Endothelial cell of umbilical vein (primary cell): ENCODE results near the gene MXD4. TPM values are rescaled to one million over a fixed set of nuclear protein-coding genes. Genes with fewer than 3 reads are reported as not detected.

Experiments used
- BruUV-seq: library from RNA; stranded (reverse); fragments of 400-500 nt; replicated peaks from 2 replicates; lab custom pipeline; 2021; lab: Mats Ljungman, UMichigan
- CTCF ChIA-PET: fragments of 300-600, 350-600 bp; sonication (Branson Sonifier 250); formaldehyde crosslinking; loops from one replicate; lab custom pipeline; 2021; ENCODE audit warnings: antibody characterized with exemption, inconsistent platforms; lab: Charles Lee
- POLR2A ChIA-PET: fragments of 300-600, 350-600 bp; sonication (Branson Sonifier 250); formaldehyde crosslinking; loops from one replicate; lab custom pipeline; 2021; ENCODE audit warnings: antibody characterized with exemption, inconsistent platforms; lab: Charles Lee
- DNase-seq: peaks from one replicate; pipeline ENCODE4 v3.0.0-alpha.2; 2011; ENCODE audit warnings: low read depth, low spot score
- FAIRE-seq: peaks from 2 replicates; lab custom pipeline; 2011; peaks lifted over from hg19 to GRCh38; lab: Jason Lieb, UNC
- H2AFZ ChIP-seq: 2 replicates; pipeline ENCODE4 v1.6.0; 2012; ENCODE audit warnings: low read depth, low read length, control low read depth, inconsistent platforms
- H3K27ac ChIP-seq: 2 replicates; pipeline ENCODE4 v1.5.1; 2011; ENCODE audit warnings: low read depth, mild to moderate bottlenecking, control low read depth, low read length, moderate library complexity; ENCODE audit not compliant: insufficient read depth
- H3K27me3 ChIP-seq, 2 experiments: 2 replicates each; pipeline versions ENCODE4 v1.6.0 to v1.6.1; 2011; ENCODE audit warnings: low read length in 2 of 2, mixed read lengths in 1 of 2; ENCODE audit not compliant: control insufficient read depth in 2 of 2, insufficient read depth in 2 of 2
- H3K36me3 ChIP-seq, 2 experiments: 2 replicates in 1 of 2; 3 replicates in 1 of 2; pipeline ENCODE4 v1.5.1; 2011; ENCODE audit warnings: low read length in 2 of 2, mild to moderate bottlenecking in 1 of 2, moderate library complexity in 1 of 2; ENCODE audit not compliant: control insufficient read depth in 2 of 2, insufficient read depth in 2 of 2; ENCODE audit errors: extremely low read depth in 1 of 2
- H3K4me1 ChIP-seq: 3 replicates; pipeline ENCODE4 v1.5.1; 2011; ENCODE audit warnings: mild to moderate bottlenecking, low read length; ENCODE audit not compliant: control insufficient read depth, insufficient read depth; ENCODE audit errors: extremely low read depth
- H3K4me2 ChIP-seq: 2 replicates; pipeline ENCODE4 v1.6.1; 2011; ENCODE audit warnings: low read length, control low read depth, mixed read lengths; ENCODE audit not compliant: insufficient read depth
- H3K4me3 ChIP-seq, 3 experiments: fragments of 200-600 bp in 1 of 3; sonication (generic), shearing (Covaris generic) in 1 of 3; replicated peaks in 1 of 3; 2 replicates each; pipeline ENCODE4 v1.5.1; 2011 to 2016; ENCODE audit warnings: control low read depth in 3 of 3, low read length in 3 of 3, mild to moderate bottlenecking in 2 of 3, inconsistent platforms in 1 of 3, low read depth in 1 of 3, moderate library complexity in 1 of 3; ENCODE audit not compliant: insufficient read depth in 1 of 3
- H3K79me2 ChIP-seq: 2 replicates; pipeline ENCODE4 v1.6.0; 2012; ENCODE audit warnings: low read length, inconsistent platforms; ENCODE audit not compliant: control insufficient read depth, insufficient read depth
- H3K9ac ChIP-seq: replicated peaks from 2 replicates; pipeline ENCODE3; 2011; ENCODE audit warnings: low read length, control low read depth; ENCODE audit not compliant: insufficient read depth; ENCODE audit errors: extremely low read depth
- H3K9me1 ChIP-seq: replicated peaks from 3 replicates; pipeline ENCODE4 v1.6.0; 2011; ENCODE audit warnings: mild to moderate bottlenecking, low read length; ENCODE audit not compliant: control insufficient read depth, insufficient read depth; ENCODE audit errors: extremely low read depth
- H3K9me3 ChIP-seq: replicated peaks from 2 replicates; pipeline ENCODE4 v1.5.1; 2012; ENCODE audit warnings: low read length, inconsistent platforms; ENCODE audit not compliant: control insufficient read depth, insufficient read depth
- H4K20me1 ChIP-seq: replicated peaks from 2 replicates; pipeline ENCODE3; 2011; ENCODE audit warnings: mild to moderate bottlenecking, low read length; ENCODE audit not compliant: control insufficient read depth, insufficient read depth; ENCODE audit errors: extremely low read depth
- CTCF ChIP-seq, 2 donors: IDR thresholded peaks; 1 replicate in 1 of 2; 2 replicates in 1 of 2; pipeline ENCODE4 v1.5.1; 2011; ENCODE audit warnings: low read length in 2 of 2, mild to moderate bottlenecking in 2 of 2, moderate library complexity in 2 of 2, control low read depth in 1 of 2, inconsistent platforms in 1 of 2, low read depth in 1 of 2; ENCODE audit not compliant: insufficient read depth in 1 of 2; ENCODE audit errors: extremely low read depth in 1 of 2
- EZH2 ChIP-seq: IDR thresholded peaks from 2 replicates; pipeline ENCODE4 v1.6.1; 2012; ENCODE audit warnings: borderline replicate concordance, low read depth, mild to moderate bottlenecking, moderate library complexity, low read length, inconsistent platforms; ENCODE audit not compliant: severe bottlenecking
- FOS ChIP-seq: IDR thresholded peaks from 2 replicates; pipeline ENCODE4 v1.6.1; 2011; ENCODE audit warnings: mild to moderate bottlenecking, low read length, moderate library complexity, borderline replicate concordance; ENCODE audit not compliant: insufficient read depth
- GATA2 ChIP-seq: IDR thresholded peaks from 2 replicates; pipeline ENCODE4 v1.7.0; 2011; ENCODE audit warnings: low read depth, mild to moderate bottlenecking, moderate library complexity, mixed read lengths, low read length; ENCODE audit not compliant: insufficient read length, insufficient read depth
- JUN ChIP-seq: IDR thresholded peaks from 2 replicates; pipeline ENCODE4 v1.6.1; 2011; ENCODE audit warnings: borderline replicate concordance, low read depth; ENCODE audit not compliant: insufficient read length, insufficient read depth
- MAX ChIP-seq: IDR thresholded peaks from 2 replicates; pipeline ENCODE4 v1.6.1; 2011; ENCODE audit not compliant: insufficient read depth, insufficient read length
- MYC ChIP-seq: IDR thresholded peaks from one replicate; pipeline ENCODE4 v1.6.1; 2011; ENCODE audit warnings: mild to moderate bottlenecking, low read depth, low read length
- POLR2A ChIP-seq: IDR thresholded peaks from 2 replicates; pipeline ENCODE4 v1.6.1; 2012; ENCODE audit warnings: low read depth, mild to moderate bottlenecking, control low read depth, low read length
- POLR2AphosphoS5 ChIP-seq: IDR thresholded peaks from 2 replicates; pipeline ENCODE4 v1.6.1; 2012; ENCODE audit warnings: low read depth, mild to moderate bottlenecking, control low read depth, low read length, moderate library complexity; ENCODE audit not compliant: insufficient read depth
- dilution Hi-C: fragments of 300-500 bp; cut with MboI; formaldehyde crosslinking; loops from one replicate; pipeline ENCODE4 v1.15.0; 2019; ENCODE audit warnings: low sequenced_read_pairs; ENCODE audit not compliant: extremely low pct_ligation_motif_present
- intact Hi-C: fragments of 100-400 bp; cut with micrococcal nuclease; formaldehyde crosslinking; loops from one replicate; pipeline ENCODE4 v1.10.0; 2022
- polyA plus RNA-seq, 4 experiments: library from polyadenylated mRNA; depleted of rRNA in 3 of 4; stranded (reverse) in 3 of 4; unstranded in 1 of 4; fragments of >200 nt; gene quantifications; 2 replicates each; pipeline versions ENCODE4 v1.2.1 to v1.2.3, GENCODE V29; 2011 to 2012; ENCODE audit warnings: missing spikeins in 1 of 4
- total RNA-seq: library from RNA; stranded (reverse); gene quantifications from 2 replicates; pipeline ENCODE4 v1.2.3, GENCODE V29; 2021

Gene MXD4
- total and polyA plus RNA-seq, 2 donors (not counting 3 experiments of a cell fraction or from before 2014, with no cell fraction given): 62.7 to 74.1 TPM

GRCh38 chr4:2262145-2262943 lies 435 bp upstream of the MXD4 start:
- TF ChIP-seq GATA2 (no peak), FOS (no peak), POLR2AphosphoS5 (peak; percentile 71), EZH2 (no peak), POLR2A (peak; percentile 91), MAX (peak; percentile 76), CTCF (IDR thresholded peaks at IDR 0.05; ENCODE audit: extremely low read depth in 1 of 2, insufficient read depth in 1 of 2, low read depth in 1 of 2, low read length in 2 of 2) (no peak), MYC (no peak), JUN (no peak)
- Histone ChIP-seq H3K9me3 (no peaks in the 10 kb centered on the region), H4K20me1 (no peaks in the 10 kb centered on the region), H3K4me2 (peak overlapping the region; percentile 81), H3K79me2 (peaks cover 15% of the 10 kb centered on the region), H2AFZ (peak overlapping the region; percentile 75), H3K4me3 (peak overlapping the region; percentile 47 to 70 (median 58)), H3K9me1 (no peaks in the 10 kb centered on the region), H3K36me3 (peaks cover 0 to 16% of the 10 kb centered on the region in 2 experiments), H3K27ac (peak overlapping the region; percentile 66), H3K27me3 (no peaks in the 10 kb centered on the region), H3K9ac (peak overlapping the region; percentile 62), H3K4me1 (peaks cover 12% of the 10 kb centered on the region)
- POLR2A ChIA-PET: interaction anchor here (0.6 to 1.0 kb wide), 6 partner anchors 15 to 206 kb away, joined by 3 to 5 read pairs (median 4); partner anchors contain the start of gene RNF4
- CTCF ChIA-PET: interaction anchor here (0.7 to 1.3 kb wide), 7 partner anchors 42 to 190 kb away, joined by 3 to 5 read pairs (median 3); no protein-coding TSS in a partner anchor
- intact Hi-C loops: loop anchor here (1.0 to 2.0 kb wide), 4 partner anchors 20 to 200 kb away; partner anchors contain the start of genes CFAP99, HAUS3, POLN and ZFYVE28
- no TSS peak for BruUV-seq
- dilution Hi-C loops: no loop called here
- peak; percentile 100 for DNase-seq
- FAIRE-seq: peak; percentile 98
